CD14-positive monocyte (primary cell): ENCODE data around the gene DUSP19. TPM values are rescaled to one million over a fixed set of nuclear protein-coding genes. Genes with fewer than 3 reads are reported as not detected.

Experiments
- DNase-seq, 3 donors: peaks; one replicate each; pipeline ENCODE4 v3.0.0-alpha.2; 2011 to 2022
- H2AFZ ChIP-seq: 2 replicates; pipeline ENCODE4 v1.6.0; 2012; ENCODE audit warnings: mild to moderate bottlenecking, low read depth, low read length, inconsistent platforms; ENCODE audit not compliant: insufficient read depth, poor library complexity, severe bottlenecking
- H3K27ac ChIP-seq, 2 donors: 1 replicate in 1 of 2; 2 replicates in 1 of 2; pipeline ENCODE4 v1.5.1; 2012 to 2013; ENCODE audit warnings: low read length in 2 of 2, control low read depth in 1 of 2, inconsistent platforms in 1 of 2, low read depth in 1 of 2, mild to moderate bottlenecking in 1 of 2
- H3K27me3 ChIP-seq, 2 donors: one replicate each; pipeline versions ENCODE4 v1.6.0 to v1.6.1; 2011 to 2013; ENCODE audit warnings: low read length in 2 of 2; ENCODE audit not compliant: control insufficient read depth in 2 of 2, insufficient read depth in 2 of 2
- H3K36me3 ChIP-seq, 2 donors: replicated peaks in 1 of 2; 1 replicate in 1 of 2; 2 replicates in 1 of 2; pipeline versions ENCODE4 v1.5.1 to v1.6.1; 2012 to 2013; ENCODE audit warnings: low read length in 2 of 2, control low read depth in 1 of 2, inconsistent platforms in 1 of 2, mild to moderate bottlenecking in 1 of 2; ENCODE audit not compliant: insufficient read depth in 2 of 2, control insufficient read depth in 1 of 2
- H3K4me1 ChIP-seq, 2 donors: 1 replicate in 1 of 2; 2 replicates in 1 of 2; pipeline versions ENCODE4 v1.5.1 to v1.6.1; 2012 to 2013; ENCODE audit warnings: low read length in 2 of 2, control low read depth in 1 of 2, inconsistent platforms in 1 of 2, mild to moderate bottlenecking in 1 of 2, moderate library complexity in 1 of 2; ENCODE audit not compliant: insufficient read depth in 2 of 2, control insufficient read depth in 1 of 2
- H3K4me2 ChIP-seq: replicated peaks from 2 replicates; pipeline ENCODE3; 2012; ENCODE audit warnings: low read length, moderate library complexity, mild to moderate bottlenecking; ENCODE audit not compliant: poor library complexity, severe bottlenecking; ENCODE audit errors: extremely low read depth
- H3K4me3 ChIP-seq, 3 experiments: fragments of 200-600 bp in 1 of 3; sonication (generic) in 1 of 3; replicated peaks in 1 of 3; 1 replicate in 2 of 3; 2 replicates in 1 of 3; pipeline ENCODE4 v1.5.1; 2011 to 2013; ENCODE audit warnings: low read length in 3 of 3, mild to moderate bottlenecking in 3 of 3, control low read depth in 2 of 3, low read depth in 2 of 3, inconsistent platforms in 1 of 3, moderate library complexity in 1 of 3
- H3K79me2 ChIP-seq: 2 replicates; pipeline ENCODE4 v1.6.0; 2012; ENCODE audit warnings: mild to moderate bottlenecking, control low read depth, inconsistent platforms, low read length, moderate library complexity; ENCODE audit not compliant: insufficient read depth
- H3K9ac ChIP-seq: 2 replicates; pipeline ENCODE4 v1.6.0; 2017; ENCODE audit warnings: low read length, mild to moderate bottlenecking; ENCODE audit not compliant: insufficient read depth, poor library complexity, severe bottlenecking
- H3K9me3 ChIP-seq, 2 donors: replicated peaks in 1 of 2; 1 replicate in 1 of 2; 2 replicates in 1 of 2; pipeline versions ENCODE4 v1.5.1 to v1.6.1; 2012 to 2013; ENCODE audit warnings: low read length in 2 of 2, control low read depth in 1 of 2; ENCODE audit not compliant: control insufficient read depth in 1 of 2, insufficient read depth in 1 of 2
- H4K20me1 ChIP-seq: 2 replicates; pipeline ENCODE4 v1.6.0; 2012; ENCODE audit warnings: mild to moderate bottlenecking, low read length, control low read depth, moderate library complexity; ENCODE audit not compliant: insufficient read depth
- H3K27ac Mint-ChIP-seq, 7 donors: one replicate each; pipeline ENCODE4 v1.8.0; 2020; ENCODE audit warnings: mild to moderate bottlenecking in 7 of 7, mixed read lengths in 7 of 7, moderate library complexity in 6 of 7, inconsistent platforms in 2 of 7
- H3K27me3 Mint-ChIP-seq, 3 donors: one replicate each; pipeline ENCODE4 v1.8.0; 2021 to 2022; ENCODE audit warnings: low read depth in 3 of 3, mild to moderate bottlenecking in 3 of 3, mixed read lengths in 3 of 3, moderate library complexity in 3 of 3, inconsistent platforms in 1 of 3
- H3K36me3 Mint-ChIP-seq, 2 donors: one replicate each; pipeline ENCODE4 v1.8.0; 2020; ENCODE audit warnings: mixed read lengths in 2 of 2, inconsistent platforms in 1 of 2, mild to moderate bottlenecking in 1 of 2
- H3K4me1 Mint-ChIP-seq: one replicate; pipeline ENCODE4 v1.8.0; 2020; ENCODE audit warnings: mild to moderate bottlenecking, mixed read lengths
- H3K4me3 Mint-ChIP-seq, 2 donors: one replicate each; pipeline ENCODE4 v1.8.0; 2020; ENCODE audit warnings: mild to moderate bottlenecking in 2 of 2, mixed read lengths in 2 of 2, moderate library complexity in 1 of 2
- H3K9me3 Mint-ChIP-seq, 7 donors: one replicate each; pipeline ENCODE4 v1.8.0; 2020 to 2022; ENCODE audit warnings: mixed read lengths in 7 of 7, mild to moderate bottlenecking in 6 of 7, moderate library complexity in 6 of 7, inconsistent platforms in 2 of 7
- CTCF ChIP-seq: fragments of 200-600 bp; IDR thresholded peaks from one replicate; pipeline ENCODE4 v1.8.0; 2022; ENCODE audit warnings: antibody characterized with exemption, mild to moderate bottlenecking
- WGBS: methylation state at CpG from one replicate; pipeline ENCODE4 v1.1.5; 2013; ENCODE audit warnings: missing lambda C conversion rate; ENCODE audit not compliant: insufficient coverage; 5-methylcytosine and 5-hydroxymethylcytosine counted together
- intact Hi-C, 2 donors: fragments of 100-400 bp; cut with micrococcal nuclease; formaldehyde crosslinking; loops; one replicate each; pipeline versions ENCODE4 v1.15.0 to v1.15.1; 2023
- polyA plus RNA-seq, 3 donors: library from polyadenylated mRNA; depleted of rRNA in 1 of 3; unstranded in 2 of 3; stranded (reverse) in 1 of 3; fragments of 300-500 nt in 2 of 3; fragments of >200 nt in 1 of 3; fragmentation: Illumina TruSeq in 2 of 3; gene quantifications; 1 replicate in 2 of 3; 2 replicates in 1 of 3; pipeline ENCODE4 v1.2.3, GENCODE V29; 2012 to 2021

DUSP19 gene
- polyA plus RNA-seq, 3 donors, result 0.13 to 0.30 (median 0.25) TPM

DNA sequence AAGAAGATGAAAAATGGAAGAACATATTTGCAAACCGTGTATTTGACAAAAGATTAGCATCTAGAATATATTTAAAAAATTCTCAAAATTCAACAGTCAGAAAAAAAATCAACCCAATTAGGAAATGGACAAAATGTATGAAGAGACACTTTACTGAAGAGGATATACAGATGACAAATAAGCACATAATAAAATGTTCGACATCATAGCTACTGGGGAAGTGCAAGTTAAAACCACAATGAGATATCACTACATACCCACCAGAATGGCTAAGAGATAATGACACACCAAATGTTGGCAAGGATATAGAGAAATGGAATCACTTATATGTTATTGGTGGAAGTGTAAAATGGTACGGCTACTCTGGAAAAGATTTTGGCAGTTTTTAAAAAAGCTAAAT is 34.0 kb downstream of the DUSP19 start:
- Histone ChIP-seq H4K20me1 (no peaks in the 10 kb centered on the region), H2AFZ (no peak overlapping the region), H3K4me2 (no peak overlapping the region), H3K27ac (no peak overlapping the region), H3K9ac (no peak overlapping the region), H3K4me1 (no peaks in the 10 kb centered on the region), H3K36me3 (no peaks in the 10 kb centered on the region), H3K9me3 (no peaks in the 10 kb centered on the region), H3K27me3 (no peaks in the 10 kb centered on the region), H3K79me2 (no peaks in the 10 kb centered on the region), H3K4me3 (no peak overlapping the region)
- Mint-ChIP-seq H3K27ac (no peak overlapping the region), H3K4me3 (no peak overlapping the region), H3K36me3 (no peaks in the 10 kb centered on the region), H3K9me3 (peaks cover 0 to 5% (median 2%) of the 10 kb centered on the region in 7 donors), H3K4me1 (no peaks in the 10 kb centered on the region), H3K27me3 (peaks cover 2 to 7% (median 3%) of the 10 kb centered on the region in 3 donors)
- WGBS, result no CpG with 5 or more reads among the region's 3 CpGs
- intact Hi-C loops, result no loop called here
- no peak for DNase-seq
- TF ChIP-seq CTCF, result no peak

GRCh38 chr2:183113630-183114029 is 35.1 kb downstream of the DUSP19 start:
- Histone ChIP-seq H3K27ac (no peak overlapping the region), H3K79me2 (no peaks in the 10 kb centered on the region), H3K9me3 (no peaks in the 10 kb centered on the region), H3K9ac (no peak overlapping the region), H3K4me1 (no peaks in the 10 kb centered on the region), H4K20me1 (no peaks in the 10 kb centered on the region), H2AFZ (no peak overlapping the region), H3K4me2 (no peak overlapping the region), H3K27me3 (no peaks in the 10 kb centered on the region), H3K36me3 (no peaks in the 10 kb centered on the region), H3K4me3 (no peak overlapping the region)
- Mint-ChIP-seq H3K27ac (no peak overlapping the region), H3K27me3 (peaks cover 2 to 5% (median 3%) of the 10 kb centered on the region in 3 donors), H3K36me3 (no peaks in the 10 kb centered on the region), H3K4me1 (no peaks in the 10 kb centered on the region), H3K4me3 (peak overlapping the region in 1 of 2 donors; percentile 54), H3K9me3 (peaks cover 0 to 4% (median 1%) of the 10 kb centered on the region in 7 donors)
- WGBS, result 100% methylated on average over 2 of the region's 2 CpGs
- TF ChIP-seq CTCF, result no peak
- no peak for DNase-seq
- intact Hi-C loops, result no loop called here
